ENCODE measurements around the gene MARCHF7.

DNA sequence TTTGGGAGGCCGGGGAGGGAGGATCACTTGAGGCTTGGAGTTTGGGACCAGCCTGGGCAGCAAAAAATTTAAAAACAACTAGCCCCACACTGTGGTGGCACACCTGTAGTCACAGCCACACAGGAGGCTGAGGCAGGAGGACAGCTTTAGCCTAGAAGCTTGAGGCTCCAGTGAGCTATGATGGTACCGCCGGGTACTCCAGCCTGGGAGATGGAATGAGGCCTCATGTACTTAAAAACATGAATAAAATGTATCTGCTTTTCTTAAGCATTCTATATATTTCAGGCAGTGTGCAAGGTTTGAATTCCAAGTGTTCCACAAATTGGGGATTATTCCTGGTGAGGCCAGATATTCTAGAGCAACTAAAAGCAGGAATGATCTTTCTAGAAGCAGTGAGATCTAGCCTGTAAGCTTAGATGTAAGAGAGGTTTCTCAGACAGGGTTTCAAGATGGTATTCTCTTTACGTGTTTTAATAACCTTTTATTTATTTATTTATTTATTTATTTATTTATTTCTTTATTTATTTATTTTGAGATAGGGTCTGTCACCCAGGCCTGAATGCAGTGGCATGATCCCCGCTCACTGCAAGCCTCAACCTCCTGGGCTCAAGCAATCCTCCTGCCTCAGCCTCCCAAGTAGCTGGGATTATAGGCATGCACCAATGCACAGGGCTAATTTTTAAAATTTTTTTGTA lies 4.1 kb upstream of the MARCHF7 start:
- TF ChIP-seq, protein P1, sequence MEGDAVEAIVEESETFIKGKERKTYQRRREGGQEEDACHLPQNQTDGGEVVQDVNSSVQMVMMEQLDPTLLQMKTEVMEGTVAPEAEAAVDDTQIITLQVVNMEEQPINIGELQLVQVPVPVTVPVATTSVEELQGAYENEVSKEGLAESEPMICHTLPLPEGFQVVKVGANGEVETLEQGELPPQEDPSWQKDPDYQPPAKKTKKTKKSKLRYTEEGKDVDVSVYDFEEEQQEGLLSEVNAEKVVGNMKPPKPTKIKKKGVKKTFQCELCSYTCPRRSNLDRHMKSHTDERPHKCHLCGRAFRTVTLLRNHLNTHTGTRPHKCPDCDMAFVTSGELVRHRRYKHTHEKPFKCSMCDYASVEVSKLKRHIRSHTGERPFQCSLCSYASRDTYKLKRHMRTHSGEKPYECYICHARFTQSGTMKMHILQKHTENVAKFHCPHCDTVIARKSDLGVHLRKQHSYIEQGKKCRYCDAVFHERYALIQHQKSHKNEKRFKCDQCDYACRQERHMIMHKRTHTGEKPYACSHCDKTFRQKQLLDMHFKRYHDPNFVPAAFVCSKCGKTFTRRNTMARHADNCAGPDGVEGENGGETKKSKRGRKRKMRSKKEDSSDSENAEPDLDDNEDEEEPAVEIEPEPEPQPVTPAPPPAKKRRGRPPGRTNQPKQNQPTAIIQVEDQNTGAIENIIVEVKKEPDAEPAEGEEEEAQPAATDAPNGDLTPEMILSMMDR (IDR thresholded peaks at IDR 0.05) = no peak
- TF ChIP-seq POLR2A (IDR thresholded peaks at IDR 0.05) = no peak
